Posterior cingulate gyrus (tissue), 11 donors: ENCODE results near the gene TRPT1.

ENCODE experiments used
- DNase-seq, 10 donors: peaks; one replicate each; pipeline versions ENCODE4 v3.0.0 to v3.0.0-alpha.2; 2020 to 2021; ENCODE audit warnings: mixed read lengths in 3 of 10
- intact Hi-C: fragments of 100-400 bp; cut with DNase I; formaldehyde crosslinking; loops from one replicate; pipeline ENCODE4 v1.15.1; 2023

TRPT1 gene

GRCh38 chr11:64218628-64219353 is 7.2 kb downstream of the TRPT1 start:
- peak in 1 of 10 donors; percentile 64 for DNase-seq
- intact Hi-C loops: no loop called here

GRCh38 chr11:64216879-64217278 is 9.1 kb downstream of the TRPT1 start:
- intact Hi-C loops: no loop called here
- DNase-seq: peak in 1 of 10 donors; percentile 38

GRCh38 chr11:64211181-64211872 is 14.7 kb downstream of the TRPT1 start:
- intact Hi-C loops: no loop called here
- peak in 2 of 10 donors; percentile 70 to 73 for DNase-seq

GRCh38 chr11:64210301-64211020 is 15.5 kb downstream of the TRPT1 start:
- intact Hi-C loops: no loop called here
- peak in 2 of 10 donors; percentile 64 to 80 for DNase-seq

GRCh38 chr11:64209563-64209843 is 16.5 kb downstream of the TRPT1 start:
- intact Hi-C loops: no loop called here
- no peak for DNase-seq

GRCh38 chr11:64208796-64209562 is 17.0 kb downstream of the TRPT1 start:
- DNase-seq: peak in 2 of 10 donors; percentile 82 to 84
- intact Hi-C loops: no loop called here

GRCh38 chr11:64208086-64208795 is 17.7 kb downstream of the TRPT1 start:
- intact Hi-C loops: no loop called here
- peak in 2 of 10 donors; percentile 75 to 81 for DNase-seq

- intact Hi-C loops: no loop called here
Observed at GRCh38 chr11:64207256-64208085, 18.5 kb downstream of the TRPT1 start.

GRCh38 chr11:64206457-64207255 is 19.3 kb downstream of the TRPT1 start, which contains the start of gene FERMT3:
TSS of gene FERMT3 (plus strand) at chr11:64206721. CDS start at chr11:64207365, 644 bp downstream.
- intact Hi-C loops: no loop called here
- DNase-seq: peak in 2 of 10 donors; percentile 70 to 91

More at GRCh38 chr11:64207256-64208085, 18.5 kb downstream of the TRPT1 start:
- peak in 3 of 10 donors; percentile 46 to 89 (median 76) for DNase-seq

- intact Hi-C loops: no loop called here
- DNase-seq: peak; percentile 63 to 98 (median 86)
Observed at GRCh38 chr11:64204464-64204989, 21.5 kb downstream of the TRPT1 start.

GRCh38 chr11:64204080-64204440 is 21.9 kb downstream of the TRPT1 start:
- intact Hi-C loops: no loop called here
- DNase-seq: peak in 2 of 10 donors; percentile 16 to 49

- DNase-seq: peak in 2 of 10 donors; percentile 54 to 68
- intact Hi-C loops: no loop called here
Observed at GRCh38 chr11:64203421-64204079, 22.4 kb downstream of the TRPT1 start.

- intact Hi-C loops: no loop called here
- DNase-seq: peak in 1 of 10 donors; percentile 68
Observed at GRCh38 chr11:64202992-64203391, 23.0 kb downstream of the TRPT1 start.

GRCh38 chr11:64201543-64201942 is 24.4 kb downstream of the TRPT1 start:
- intact Hi-C loops: no loop called here

GRCh38 chr11:64198511-64198910 is 27.5 kb downstream of the TRPT1 start:
- DNase-seq: no peak

More at GRCh38 chr11:64201543-64201942, 24.4 kb downstream of the TRPT1 start:
- DNase-seq: no peak

GRCh38 chr11:64196626-64197025 is 29.4 kb downstream of the TRPT1 start:
- peak in 5 of 10 donors; percentile 41 to 90 (median 70) for DNase-seq
- intact Hi-C loops: no loop called here

More at GRCh38 chr11:64198511-64198910, 27.5 kb downstream of the TRPT1 start:
- intact Hi-C loops: no loop called here

GRCh38 chr11:64192434-64192833 is 33.6 kb downstream of the TRPT1 start:
- intact Hi-C loops: no loop called here
- DNase-seq: peak in 1 of 10 donors; percentile 39
